Tibial artery (tissue), 4 donors: ENCODE results near the gene EPHB2.

Experiments used
- DNase-seq, 2 donors: peaks; one replicate each; pipeline ENCODE4 v3.0.0-alpha.2; 2019
- H3K27ac ChIP-seq, 2 donors: fragments of 200-600 bp; sonication (generic) in 1 of 2; 1 replicate in 1 of 2; 2 replicates in 1 of 2; pipeline ENCODE4 v1.5.1; 2018 to 2019; ENCODE audit warnings: mild to moderate bottlenecking in 1 of 2
- H3K27me3 ChIP-seq, 2 donors: fragments of 200-600 bp; sonication (generic) in 1 of 2; one replicate each; pipeline versions ENCODE4 v1.5.1 to v1.6.0; 2016 to 2019
- H3K36me3 ChIP-seq, 3 donors: fragments of 200-600 bp; sonication (generic) in 2 of 3; one replicate each; pipeline ENCODE4 v1.5.1; 2016 to 2019; ENCODE audit warnings: mild to moderate bottlenecking in 2 of 3
- H3K4me1 ChIP-seq, 4 donors: fragments of 200-600 bp; sonication (generic) in 2 of 4; 1 replicate in 3 of 4; 2 replicates in 1 of 4; pipeline ENCODE4 v1.5.1; 2016 to 2019
- H3K4me3 ChIP-seq, 2 donors: fragments of 200-600 bp; sonication (generic) in 1 of 2; 1 replicate in 1 of 2; 2 replicates in 1 of 2; pipeline ENCODE4 v1.5.1; 2018 to 2019; ENCODE audit warnings: mild to moderate bottlenecking in 2 of 2
- H3K9me3 ChIP-seq, 3 donors: fragments of 200-600 bp; sonication (generic) in 1 of 3; one replicate each; pipeline ENCODE4 v1.5.1; 2016 to 2019
- CTCF ChIP-seq, 2 experiments: fragments of 200-600 bp in 1 of 2; fragments of 450-650 bp in 1 of 2; IDR thresholded peaks; one replicate each; pipeline ENCODE4 v1.5.1; 2017 to 2019; ENCODE audit warnings: antibody characterized with exemption in 2 of 2, mild to moderate bottlenecking in 1 of 2, moderate library complexity in 1 of 2
- intact Hi-C: fragments of 100-400 bp; cut with DNase I; formaldehyde crosslinking; loops from one replicate; pipeline ENCODE4 v1.15.0; 2023; ENCODE audit warnings: low total_unique reads

Gene EPHB2

DNA sequence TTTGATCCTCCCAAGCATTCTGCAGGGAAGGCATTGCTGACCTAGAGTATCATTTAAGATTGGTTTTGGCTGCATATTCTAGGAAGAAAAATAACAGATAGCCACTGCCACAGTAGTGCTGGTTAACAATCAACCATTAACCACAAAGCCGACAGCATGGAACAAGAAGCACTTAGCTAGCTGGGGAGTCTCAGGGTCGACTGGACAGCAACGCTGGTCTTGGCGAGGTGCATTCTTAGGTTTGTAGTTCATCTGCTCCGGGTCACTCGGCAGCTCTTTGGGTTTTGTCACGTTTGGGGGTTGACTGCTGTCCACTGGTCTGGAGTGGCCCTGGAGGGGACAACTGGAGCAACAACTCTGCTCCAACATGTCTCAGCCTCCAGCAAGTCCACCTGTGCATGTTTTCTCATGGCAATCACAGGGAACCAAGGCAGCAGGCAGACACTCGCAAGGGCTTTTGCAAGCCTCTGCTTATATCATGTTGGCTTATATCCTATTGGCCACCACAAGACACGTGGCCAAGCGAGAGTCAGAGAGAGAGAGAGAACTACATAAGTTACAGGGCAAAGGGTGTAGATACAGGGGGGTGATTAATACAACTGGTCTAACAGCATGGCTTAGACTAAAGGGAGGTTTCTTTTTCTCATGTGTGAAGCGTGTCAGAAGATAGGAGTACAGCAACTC lies 162.5 kb downstream of the EPHB2 start:
- TF ChIP-seq CTCF (IDR thresholded peaks at IDR 0.05), result no peak
- H3K27me3 ChIP-seq, result peaks cover 0 to 37% of the 10 kb centered on the region in 2 donors
- H3K36me3 ChIP-seq, result no peaks in the 10 kb centered on the region
- no peak overlapping the region for H3K4me3 ChIP-seq
- H3K9me3 ChIP-seq, result no peaks in the 10 kb centered on the region
- DNase-seq, result no peak
- intact Hi-C loops, result no loop called here
- H3K4me1 ChIP-seq, result peaks cover 0 to 13% (median 0%) of the 10 kb centered on the region in 4 donors
- H3K27ac ChIP-seq, result no peak overlapping the region

- H3K27me3 ChIP-seq, result peaks cover 0 to 38% of the 10 kb centered on the region in 2 donors
- no peak overlapping the region for H3K4me3 ChIP-seq
- intact Hi-C loops, result no loop called here
- peaks cover 0 to 13% (median 0%) of the 10 kb centered on the region in 4 donors for H3K4me1 ChIP-seq
- TF ChIP-seq CTCF (IDR thresholded peaks at IDR 0.05), result no peak
- H3K36me3 ChIP-seq, result no peaks in the 10 kb centered on the region
- no peak overlapping the region for H3K27ac ChIP-seq
- H3K9me3 ChIP-seq, result no peaks in the 10 kb centered on the region
- DNase-seq, result no peak
Observed at GRCh38 chr1:22874785-22875184, 164.1 kb downstream of the EPHB2 start.

- DNase-seq, result no peak
- intact Hi-C loops, result no loop called here
Observed at GRCh38 chr1:22875241-22875640, 164.6 kb downstream of the EPHB2 start.

GRCh38 chr1:22875841-22876240 lies 165.2 kb downstream of the EPHB2 start:
- DNase-seq, result no peak
- H3K4me3 ChIP-seq, result no peak overlapping the region
- H3K36me3 ChIP-seq, result no peaks in the 10 kb centered on the region
- no peaks in the 10 kb centered on the region for H3K9me3 ChIP-seq
- no peak overlapping the region for H3K27ac ChIP-seq
- peaks cover 0 to 35% of the 10 kb centered on the region in 2 donors for H3K27me3 ChIP-seq
- intact Hi-C loops, result no loop called here
- peaks cover 0 to 4% (median 0%) of the 10 kb centered on the region in 4 donors for H3K4me1 ChIP-seq
- no peak for TF ChIP-seq CTCF (IDR thresholded peaks at IDR 0.05)

More at GRCh38 chr1:22875241-22875640, 164.6 kb downstream of the EPHB2 start:
- no peaks in the 10 kb centered on the region for H3K9me3 ChIP-seq
- no peaks in the 10 kb centered on the region for H3K36me3 ChIP-seq
- no peak overlapping the region for H3K27ac ChIP-seq
- H3K4me3 ChIP-seq, result no peak overlapping the region
- peaks cover 0 to 10% (median 0%) of the 10 kb centered on the region in 4 donors for H3K4me1 ChIP-seq
- no peak for TF ChIP-seq CTCF (IDR thresholded peaks at IDR 0.05)
- H3K27me3 ChIP-seq, result peaks cover 0 to 36% of the 10 kb centered on the region in 2 donors

DNA sequence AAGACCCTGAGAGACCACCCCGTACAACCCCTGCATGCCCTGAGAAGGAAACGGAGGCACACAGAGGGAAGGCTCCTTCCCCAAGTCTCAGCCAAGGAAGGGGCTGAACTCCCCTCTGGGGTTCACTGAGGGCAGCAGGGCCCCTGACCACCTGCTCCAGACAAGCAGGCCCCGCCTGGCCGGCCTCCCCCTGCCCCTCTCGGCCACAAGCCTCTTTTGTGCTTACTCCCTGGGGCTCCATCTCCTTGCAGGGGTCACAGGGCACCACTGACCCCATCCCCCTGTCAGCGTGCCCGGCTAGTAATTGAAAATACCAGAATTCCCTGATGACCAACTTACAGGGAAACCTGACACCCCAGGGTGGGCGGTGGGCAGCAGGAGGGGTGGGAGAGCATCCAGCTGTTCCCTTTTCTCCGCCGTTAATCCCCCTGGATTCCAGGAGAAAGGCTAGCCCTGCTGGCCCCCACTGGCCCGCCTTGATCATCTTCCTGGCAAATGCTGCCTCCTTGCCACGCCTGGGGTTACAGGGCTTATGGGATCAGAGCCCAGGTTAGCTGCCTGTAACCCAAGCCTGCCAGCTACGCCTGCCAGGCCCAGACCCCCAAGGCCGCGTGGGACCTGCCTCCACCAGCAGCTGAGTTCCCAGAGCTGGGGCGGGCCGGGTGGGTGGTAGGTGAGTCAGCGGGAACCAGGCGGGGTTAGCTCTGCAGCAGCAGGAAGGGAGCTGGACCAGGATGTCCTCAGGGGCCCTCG lies 165.9 kb downstream of the EPHB2 start:
- TF ChIP-seq CTCF (IDR thresholded peaks at IDR 0.05), result no peak
- Histone ChIP-seq H3K27ac (no peak overlapping the region), H3K27me3 (peaks cover 0 to 30% of the 10 kb centered on the region in 2 donors), H3K9me3 (no peaks in the 10 kb centered on the region), H3K4me1 (no peaks in the 10 kb centered on the region), H3K4me3 (no peak overlapping the region), H3K36me3 (no peaks in the 10 kb centered on the region)
- intact Hi-C loops, result no loop called here
- no peak for DNase-seq
